ENCODE results near the gene IFIT3.
"Not testable (repeated sequence)": the region's sequence is repeated elsewhere in the genome, so short reads cannot be mapped to it uniquely, and the experiment has no call there.

Gene IFIT3

DNA sequence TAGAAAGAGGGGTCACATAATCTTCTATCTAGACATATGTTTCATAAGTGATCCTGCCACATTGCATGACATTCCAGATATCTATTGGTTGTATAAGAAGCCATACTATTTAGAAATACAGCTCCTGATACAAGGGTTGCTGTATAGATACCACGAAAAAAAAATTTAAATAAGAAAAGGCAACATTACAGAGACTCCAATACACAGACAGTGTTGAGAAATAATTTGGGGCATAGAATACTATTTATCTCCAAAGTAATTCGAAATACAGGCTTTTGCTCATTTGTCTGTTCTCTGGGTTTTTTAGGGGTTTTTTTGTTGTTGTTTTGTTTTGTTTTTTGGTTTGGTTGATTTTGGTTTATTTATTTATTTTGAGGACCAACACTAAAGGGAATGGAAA, 23.4 kb upstream of the IFIT3 start:
- no peak for DNase-seq

DNA sequence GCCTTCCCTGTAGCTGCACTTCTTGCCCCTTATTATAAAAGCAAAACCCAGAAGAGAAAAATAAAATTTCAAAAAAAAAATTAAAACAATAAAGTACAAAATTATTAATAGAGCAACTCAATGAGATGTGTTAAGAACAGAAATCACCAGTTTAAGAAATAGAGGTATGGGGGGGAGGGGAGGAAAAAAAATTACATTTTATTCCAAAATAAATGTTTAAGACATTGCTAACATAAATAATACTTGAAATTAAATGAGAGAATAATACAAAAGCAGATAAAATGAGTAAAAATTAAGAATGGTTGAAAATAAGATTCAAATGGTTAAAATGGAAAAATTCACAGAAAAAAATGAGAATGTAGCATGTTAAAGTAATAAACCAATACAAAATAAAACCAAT, 22.9 kb upstream of the IFIT3 start:
- no peak for DNase-seq

DNA sequence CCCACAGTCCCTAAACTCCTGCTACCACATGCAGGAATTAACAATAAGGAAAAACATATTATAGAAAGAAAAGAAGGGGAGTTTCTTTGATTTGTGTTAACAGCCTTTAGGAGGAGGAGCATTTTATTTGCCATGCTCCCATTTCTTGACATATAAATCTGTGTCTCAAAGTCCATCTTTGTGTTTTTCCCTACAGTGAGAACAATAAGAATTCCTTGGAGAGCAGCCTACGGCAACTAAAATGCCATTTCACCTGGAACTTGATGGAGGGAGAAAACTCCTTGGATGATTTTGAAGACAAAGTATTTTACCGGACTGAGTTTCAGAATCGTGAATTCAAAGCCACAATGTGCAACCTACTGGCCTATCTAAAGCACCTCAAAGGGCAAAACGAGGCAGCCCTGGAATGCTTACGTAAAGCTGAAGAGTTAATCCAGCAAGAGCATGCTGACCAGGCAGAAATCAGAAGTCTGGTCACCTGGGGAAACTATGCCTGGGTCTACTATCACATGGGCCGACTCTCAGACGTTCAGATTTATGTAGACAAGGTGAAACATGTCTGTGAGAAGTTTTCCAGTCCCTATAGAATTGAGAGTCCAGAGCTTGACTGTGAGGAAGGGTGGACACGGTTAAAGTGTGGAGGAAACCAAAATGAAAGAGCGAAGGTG, 21.9 kb upstream of the IFIT3 start:
- no peak for DNase-seq

DNA sequence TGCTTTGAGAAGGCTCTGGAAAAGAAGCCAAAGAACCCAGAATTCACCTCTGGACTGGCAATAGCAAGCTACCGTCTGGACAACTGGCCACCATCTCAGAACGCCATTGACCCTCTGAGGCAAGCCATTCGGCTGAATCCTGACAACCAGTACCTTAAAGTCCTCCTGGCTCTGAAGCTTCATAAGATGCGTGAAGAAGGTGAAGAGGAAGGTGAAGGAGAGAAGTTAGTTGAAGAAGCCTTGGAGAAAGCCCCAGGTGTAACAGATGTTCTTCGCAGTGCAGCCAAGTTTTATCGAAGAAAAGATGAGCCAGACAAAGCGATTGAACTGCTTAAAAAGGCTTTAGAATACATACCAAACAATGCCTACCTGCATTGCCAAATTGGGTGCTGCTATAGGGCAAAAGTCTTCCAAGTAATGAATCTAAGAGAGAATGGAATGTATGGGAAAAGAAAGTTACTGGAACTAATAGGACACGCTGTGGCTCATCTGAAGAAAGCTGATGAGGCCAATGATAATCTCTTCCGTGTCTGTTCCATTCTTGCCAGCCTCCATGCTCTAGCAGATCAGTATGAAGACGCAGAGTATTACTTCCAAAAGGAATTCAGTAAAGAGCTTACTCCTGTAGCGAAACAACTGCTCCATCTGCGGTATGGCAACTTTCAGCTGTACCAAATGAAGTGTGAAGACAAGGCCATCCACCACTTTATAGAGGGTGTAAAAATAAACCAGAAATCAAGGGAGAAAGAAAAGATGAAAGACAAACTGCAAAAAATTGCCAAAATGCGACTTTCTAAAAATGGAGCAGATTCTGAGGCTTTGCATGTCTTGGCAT, 21.1 kb upstream of the IFIT3 start:
- DNase-seq: no peak

DNA sequence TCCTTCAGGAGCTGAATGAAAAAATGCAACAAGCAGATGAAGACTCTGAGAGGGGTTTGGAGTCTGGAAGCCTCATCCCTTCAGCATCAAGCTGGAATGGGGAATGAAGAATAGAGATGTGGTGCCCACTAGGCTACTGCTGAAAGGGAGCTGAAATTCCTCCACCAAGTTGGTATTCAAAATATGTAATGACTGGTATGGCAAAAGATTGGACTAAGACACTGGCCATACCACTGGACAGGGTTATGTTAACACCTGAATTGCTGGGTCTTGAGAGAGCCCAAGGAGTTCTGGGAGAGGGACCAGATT, 20.6 kb upstream of the IFIT3 start:
- no peak for DNase-seq

DNA sequence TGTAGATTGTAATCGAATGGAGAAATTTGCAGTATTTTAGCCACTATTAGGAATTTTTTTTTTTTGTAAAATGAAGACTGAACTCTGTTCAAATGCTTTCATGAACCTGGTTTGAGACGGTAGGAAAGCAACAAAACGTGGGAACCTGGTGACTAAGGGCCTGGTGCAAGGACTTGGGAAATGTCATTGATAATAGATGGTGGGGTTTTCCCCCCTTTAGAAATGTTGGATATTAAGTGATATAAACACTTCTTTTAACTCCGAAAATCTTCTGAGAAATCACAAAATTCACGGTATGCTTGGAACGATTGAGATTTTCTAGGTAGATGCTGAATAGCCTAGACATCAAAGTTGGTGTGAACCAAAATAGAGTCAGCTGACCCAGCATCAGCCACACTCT, 19.5 kb upstream of the IFIT3 start:
- no peak for DNase-seq

DNA sequence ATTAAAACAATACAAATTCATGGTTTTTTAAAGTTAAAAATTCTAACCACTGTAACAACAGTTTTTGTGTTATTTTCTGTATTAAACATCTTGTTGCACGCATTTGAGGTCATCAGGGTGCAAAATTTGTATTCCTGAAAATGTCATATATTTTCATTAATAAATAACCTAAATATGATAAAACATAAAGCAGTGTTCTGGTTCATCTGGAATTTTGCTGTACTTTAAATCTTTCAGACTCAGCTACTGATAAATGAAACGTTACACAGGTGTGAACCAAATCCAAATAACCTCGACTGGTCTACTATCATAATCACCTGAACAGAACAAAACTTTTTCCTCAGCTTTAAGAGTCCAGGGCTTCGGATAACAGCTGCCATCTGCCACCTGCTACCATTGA, 19.1 kb upstream of the IFIT3 start:
- no peak for DNase-seq

DNA sequence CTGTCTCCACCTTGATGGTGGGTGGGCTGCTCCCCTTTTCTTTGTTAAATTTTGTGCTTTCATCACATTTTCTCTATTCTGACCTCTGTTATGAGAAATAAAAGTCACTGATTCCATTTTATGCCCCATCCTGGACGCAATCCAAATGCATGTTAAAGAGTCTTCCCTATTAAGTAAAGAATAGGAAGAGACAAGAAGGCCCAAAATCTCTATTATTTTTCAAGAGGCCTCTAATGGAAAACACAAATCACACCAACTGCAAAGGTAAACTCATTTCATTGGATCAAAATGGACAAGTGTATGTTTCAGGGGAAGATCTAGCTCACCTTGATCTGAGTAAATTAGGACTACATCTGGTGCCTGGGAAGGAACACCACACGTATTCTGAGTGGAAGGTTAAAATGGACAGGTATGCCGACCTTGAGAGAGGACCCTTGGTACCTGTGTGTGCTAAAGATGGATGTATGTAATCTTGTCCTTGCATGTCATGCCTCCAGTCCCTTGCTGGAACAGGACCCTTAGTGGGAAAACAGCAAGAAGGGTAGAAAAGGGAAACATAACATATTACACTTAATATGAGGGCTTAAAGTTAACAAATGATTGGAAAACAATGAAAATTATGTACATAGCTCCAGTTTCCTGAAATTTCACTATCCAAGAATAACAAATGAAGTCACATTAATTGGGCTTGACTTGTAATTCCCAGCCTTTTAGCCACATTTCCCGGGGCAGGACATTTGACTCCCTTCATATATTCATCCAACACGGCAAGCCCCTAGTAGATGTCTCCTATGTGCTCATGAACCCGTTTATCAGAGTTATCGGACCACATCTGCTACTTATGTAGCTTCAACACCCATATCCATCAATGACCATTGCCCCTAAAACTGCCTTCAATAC, 18.4 kb upstream of the IFIT3 start:
- no peak for DNase-seq

DNA sequence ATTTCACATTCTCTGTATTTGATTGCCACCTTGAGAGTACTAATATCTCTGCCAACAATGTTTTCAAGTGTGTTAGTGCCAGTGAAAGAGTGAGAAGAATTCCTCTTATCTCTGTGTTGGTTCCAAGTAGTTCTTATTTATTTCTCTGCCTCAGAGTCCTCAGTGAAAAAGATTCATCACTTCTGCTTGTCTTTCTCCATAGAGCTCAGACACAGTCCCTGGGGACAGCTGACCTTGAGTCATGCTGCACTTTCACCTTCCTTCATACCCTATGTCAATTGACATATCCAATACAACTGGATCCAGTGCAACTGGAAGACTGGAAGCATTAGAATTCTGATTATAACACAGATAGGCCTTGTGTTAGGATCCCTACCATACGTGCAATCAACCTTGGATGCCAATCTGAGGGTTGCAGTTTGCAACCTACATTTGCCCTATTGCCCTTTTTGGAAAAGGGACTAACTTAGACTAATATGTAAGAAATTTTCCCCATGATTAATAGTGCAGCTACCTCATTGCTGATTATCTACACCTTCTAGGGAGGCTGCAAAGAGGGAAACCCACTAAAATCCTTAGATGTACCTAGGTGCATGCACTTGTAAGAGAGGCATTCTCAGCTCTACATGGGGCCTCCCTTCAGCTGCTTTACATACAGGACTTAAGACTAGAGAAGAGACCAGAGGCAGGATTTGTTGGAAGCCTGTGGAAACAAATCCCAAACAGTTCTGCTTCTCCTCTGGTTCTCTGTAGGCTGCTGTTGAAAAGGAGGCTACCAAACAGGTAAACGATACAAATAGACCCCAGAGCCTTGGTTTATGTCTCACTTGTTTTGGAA, 17.5 kb upstream of the IFIT3 start:
- no peak for DNase-seq

DNA sequence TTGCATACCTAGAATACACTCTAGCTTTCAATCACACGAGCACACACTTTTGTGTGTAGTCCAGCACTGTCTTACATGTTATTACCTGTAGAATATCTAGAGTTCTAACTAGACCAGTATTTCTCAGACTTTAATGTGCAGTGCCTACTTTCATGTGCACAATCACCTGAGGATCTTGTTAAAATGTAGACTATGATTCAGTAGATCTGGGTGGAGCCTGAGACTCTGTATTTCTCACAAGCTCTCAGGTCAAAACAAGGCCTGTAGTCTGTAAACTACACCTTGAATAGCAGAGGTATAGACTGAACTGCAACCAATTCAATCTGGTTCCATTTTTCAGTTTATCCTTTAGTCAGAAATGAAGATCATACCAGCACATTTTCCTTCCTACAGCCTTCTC, 14.8 kb upstream of the IFIT3 start:
- DNase-seq: no peak

DNA sequence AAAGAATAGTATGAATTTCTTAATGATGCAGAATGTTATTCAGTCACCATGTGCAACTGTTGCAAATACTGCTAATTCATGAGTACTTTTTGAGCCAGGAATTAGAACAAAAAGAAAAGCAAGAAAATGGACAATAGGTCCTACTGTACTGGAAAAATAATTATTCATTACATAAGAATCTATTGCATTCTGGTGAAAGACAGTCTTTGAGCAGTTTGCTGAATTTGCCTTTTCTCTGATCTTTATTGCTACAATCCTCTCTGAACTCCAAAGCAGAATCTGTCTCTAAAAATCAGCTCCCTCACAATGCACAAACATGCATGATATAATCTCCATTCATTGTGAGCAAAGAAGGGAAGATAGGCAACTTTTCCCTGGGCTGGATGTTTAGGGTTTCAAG, 13.1 kb upstream of the IFIT3 start:
- DNase-seq: no peak

DNA sequence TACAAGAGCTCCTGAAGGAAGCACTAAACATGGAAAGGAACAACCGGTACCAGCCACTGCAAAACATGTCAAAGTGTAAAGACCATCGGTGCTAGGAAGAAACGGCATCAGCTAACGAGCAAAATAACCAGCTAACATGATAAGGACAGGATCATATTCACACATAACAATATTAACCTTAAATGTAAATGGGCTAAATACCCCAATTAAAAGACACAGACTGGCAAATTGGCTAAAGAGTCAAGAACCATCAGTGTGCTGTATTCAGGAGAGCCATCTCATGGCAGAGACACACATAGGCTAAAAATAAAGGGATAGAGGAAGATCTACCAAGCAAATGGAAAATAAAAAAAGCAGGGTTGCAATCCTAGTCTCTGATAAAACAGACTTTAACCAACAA, 9.8 kb upstream of the IFIT3 start:
- DNase-seq: not testable (repeated sequence)

DNA sequence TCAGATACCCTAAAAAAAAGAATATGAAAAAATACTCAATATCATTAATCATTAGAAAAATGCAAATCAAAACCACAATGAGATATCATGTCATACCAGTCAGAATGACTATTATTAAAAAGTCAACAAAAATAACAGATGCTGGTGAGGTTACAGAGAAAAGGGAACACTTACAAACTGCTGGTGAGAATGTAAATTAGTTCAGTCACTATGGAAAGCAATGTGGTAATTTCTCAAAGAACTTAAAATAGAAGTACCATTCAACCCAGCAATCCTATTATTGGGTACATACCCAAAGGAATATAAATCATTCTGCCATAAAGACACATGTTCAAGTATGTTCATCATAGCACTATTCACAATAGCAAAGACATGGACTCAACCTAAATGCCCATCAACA, 2.7 kb upstream of the IFIT3 start:
- DNase-seq: not testable (repeated sequence)

DNA sequence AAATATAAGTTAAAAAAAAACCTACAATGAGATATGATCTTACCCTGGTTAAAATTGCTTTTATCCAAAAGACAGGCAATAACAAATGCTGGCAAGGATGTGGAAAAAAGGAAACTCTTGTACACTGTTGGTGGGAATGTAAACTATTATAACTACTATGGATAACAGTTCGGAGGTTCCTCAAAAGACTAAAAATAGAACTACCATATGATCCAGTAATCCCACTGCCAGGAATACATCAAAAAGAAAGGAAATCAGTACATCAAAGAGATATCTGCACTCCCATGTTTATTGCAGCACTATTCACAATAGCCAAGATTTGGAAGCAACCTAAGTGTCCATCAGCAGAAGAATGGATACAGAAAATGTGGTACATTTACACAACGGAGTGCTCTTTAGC, 1.9 kb upstream of the IFIT3 start:
- DNase-seq: not testable (repeated sequence)

DNA sequence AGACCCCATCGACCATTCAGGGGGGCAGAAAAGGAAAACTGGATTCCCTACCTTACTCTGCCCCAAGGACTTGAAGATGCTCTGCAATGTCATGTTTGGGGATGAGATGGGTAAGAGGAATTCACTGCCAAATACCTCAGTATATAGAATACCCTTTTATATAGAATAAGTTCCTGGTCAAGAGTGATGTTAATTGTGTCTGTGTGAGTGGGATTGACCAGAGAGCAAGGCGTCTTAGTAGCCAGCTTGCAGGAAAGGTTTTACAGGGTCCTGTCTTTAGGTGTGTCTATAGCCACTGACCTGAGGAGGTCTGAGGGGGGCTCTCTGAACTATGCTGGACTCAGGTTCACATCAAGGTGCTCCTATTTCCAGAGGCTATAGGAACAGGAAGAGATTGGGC, 1.4 kb downstream of the IFIT3 start:
- DNase-seq: no peak

DNA sequence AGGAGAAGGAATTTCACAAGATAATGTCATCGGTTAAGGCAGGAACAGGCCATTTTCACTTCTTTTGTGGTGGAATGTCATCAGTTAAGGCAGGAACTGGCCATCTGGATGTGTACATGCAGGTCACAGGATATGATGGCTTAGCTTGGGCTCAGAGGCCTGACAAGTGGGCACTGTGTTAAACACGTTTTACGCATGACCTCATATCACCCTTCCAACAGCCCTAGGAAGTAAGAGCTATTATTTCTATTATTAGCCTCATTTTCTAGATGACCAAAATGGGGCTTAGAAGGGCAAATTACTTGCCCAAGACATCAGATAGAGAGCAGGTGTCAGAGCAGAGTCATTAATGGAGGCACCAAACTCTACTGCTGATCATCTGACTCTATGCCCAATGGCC, 2.2 kb downstream of the IFIT3 start:
- not testable (repeated sequence) for DNase-seq

DNA sequence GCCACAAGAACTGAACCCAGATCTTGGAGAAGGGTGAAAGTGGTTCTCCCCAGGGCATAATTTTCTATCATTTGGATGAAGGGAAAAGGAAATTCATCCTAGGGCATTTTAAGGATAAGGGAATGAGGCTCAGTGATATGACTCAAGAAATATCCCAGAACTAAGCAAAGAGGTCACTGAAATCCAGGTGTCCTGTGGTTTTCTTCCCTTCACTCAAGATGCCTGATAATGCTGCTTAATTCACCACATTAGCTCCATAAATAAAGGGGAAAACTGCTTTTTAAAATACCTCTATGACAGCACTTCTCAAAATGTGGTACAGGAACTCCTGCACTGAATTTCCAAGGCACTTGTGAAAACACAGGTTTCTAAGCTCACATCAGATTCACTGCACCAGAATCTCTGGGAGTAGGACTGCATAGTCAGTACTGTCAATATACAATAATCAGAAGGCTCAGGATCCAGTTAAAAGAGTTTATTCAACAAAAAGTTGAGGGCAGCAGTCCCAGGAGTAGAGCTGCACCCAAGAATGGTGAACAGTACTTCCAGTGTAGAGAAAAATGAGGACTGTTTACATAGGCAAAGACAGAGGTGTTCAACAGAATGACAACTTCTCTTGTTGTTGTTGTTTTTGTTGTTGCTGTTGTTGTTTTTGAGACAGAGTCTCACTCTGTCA, 2.9 kb downstream of the IFIT3 start:
- DNase-seq: no peak

DNA sequence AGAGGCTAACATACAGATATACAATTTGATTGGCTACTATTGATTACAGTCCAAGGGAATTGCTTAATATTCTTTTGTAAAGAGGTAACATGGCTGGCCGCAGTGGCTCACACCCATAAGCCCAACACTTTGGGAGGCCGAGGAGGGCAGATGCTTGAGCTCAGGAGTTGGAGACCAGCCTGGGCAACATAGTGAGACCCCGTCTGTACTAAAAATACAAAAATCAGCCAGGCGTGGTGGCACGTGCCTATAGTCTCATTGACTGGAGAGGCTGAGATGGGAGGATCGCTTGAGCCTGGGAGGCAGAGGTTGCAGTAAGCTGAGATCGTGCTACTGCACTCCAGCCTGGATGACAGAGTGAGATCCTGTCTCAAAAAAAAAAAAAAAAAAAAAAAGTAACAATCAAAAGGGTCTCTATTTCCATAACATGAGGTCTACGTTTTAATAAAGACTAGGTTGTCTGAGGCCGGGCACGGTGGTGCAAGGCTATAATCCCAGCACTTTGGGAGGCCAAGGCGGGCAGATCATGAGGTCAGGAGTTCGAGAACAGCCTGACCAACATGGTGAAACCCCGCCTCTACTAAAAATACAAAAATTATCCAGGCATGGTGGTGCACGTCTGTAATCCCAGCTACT, 3.8 kb downstream of the IFIT3 start:
- not testable (repeated sequence) for DNase-seq

DNA sequence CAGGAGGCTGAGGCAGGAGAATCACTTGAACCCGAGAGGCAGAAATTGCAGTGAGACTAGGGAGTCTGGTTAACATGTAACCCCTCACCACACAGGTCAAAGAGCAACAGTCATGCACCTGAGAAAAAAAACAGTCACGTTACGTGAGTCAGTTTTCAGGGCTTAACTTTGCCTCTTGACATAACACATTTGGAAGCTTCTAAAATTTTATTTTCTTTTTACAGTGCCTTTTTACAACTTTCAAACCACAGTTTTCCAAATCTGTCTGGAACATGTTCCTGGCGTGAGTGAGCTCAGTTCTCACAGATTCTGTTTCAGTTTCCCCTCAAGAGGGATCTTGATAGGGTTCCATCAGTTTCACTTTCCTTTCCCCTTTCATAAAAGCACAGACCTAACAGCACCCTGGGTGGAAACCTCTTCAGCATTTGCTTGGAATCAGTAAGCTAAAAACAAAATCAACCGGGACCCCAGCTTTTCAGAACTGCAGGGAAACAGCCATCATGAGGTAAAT, 4.4 kb downstream of the IFIT3 start:
- no peak for DNase-seq

DNA sequence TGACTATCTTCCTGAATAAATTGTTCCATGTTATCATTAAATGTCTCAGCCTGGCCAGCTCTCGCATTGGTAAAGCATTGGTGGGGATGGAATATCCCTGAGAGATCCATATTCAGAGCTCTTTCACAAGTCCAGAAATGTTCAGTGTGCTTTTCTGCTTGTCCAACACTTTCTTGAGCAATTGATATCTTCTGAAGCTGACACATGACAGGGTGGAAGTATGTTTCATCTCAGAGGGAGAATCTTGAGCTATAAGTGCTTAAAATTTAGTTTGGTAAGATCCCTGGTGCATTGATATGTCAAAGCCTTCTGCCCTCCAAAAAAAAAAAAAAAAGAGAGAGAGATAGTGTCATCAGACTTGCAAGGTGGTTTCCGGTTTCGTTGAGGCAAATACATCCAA, 7.4 kb downstream of the IFIT3 start:
- DNase-seq: no peak

DNA sequence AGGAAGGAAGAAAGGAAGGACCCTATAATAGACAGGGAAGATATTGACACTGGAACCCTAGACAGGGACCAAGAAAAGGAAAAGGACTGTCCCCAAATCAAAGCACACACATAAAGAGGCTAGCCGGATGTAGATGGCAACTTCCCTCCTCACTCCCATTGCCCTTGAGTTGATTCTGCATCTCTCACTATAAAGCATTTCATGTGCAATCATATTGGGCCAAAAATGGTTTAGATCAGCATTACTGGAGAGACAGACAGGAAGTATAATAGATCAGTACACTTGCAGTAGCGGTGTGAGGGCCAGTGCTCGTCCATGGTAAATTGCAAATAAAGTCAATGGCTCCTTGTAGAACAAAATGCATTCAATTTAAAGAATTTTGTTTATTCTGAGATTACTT, 8.4 kb downstream of the IFIT3 start:
- no peak for DNase-seq

DNA sequence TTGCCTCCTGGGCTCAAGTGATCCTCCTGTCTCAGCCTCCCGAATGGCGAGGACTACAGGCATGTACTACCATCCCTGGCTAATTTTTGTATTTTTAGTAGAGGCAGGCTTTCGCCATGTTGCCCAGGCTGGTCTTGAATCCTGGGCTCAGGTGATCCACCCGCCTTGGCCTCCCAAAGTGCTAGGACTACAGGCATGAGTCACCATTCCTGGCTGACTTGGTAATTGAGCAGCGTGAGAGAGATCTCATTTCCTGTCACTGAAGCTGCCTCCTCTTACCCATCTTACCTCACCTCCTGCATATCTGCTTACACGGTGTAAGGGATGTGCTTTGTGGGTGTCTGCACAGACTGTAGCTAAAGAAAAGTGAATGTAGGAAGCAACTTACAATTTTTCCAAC, 9.7 kb downstream of the IFIT3 start:
- DNase-seq: no peak

All from NCI-H526 treated with DMSO at 0.1 percent for 48 hours (cell line).